ENCODE results near the gene RIT2.

RIT2 gene

DNA sequence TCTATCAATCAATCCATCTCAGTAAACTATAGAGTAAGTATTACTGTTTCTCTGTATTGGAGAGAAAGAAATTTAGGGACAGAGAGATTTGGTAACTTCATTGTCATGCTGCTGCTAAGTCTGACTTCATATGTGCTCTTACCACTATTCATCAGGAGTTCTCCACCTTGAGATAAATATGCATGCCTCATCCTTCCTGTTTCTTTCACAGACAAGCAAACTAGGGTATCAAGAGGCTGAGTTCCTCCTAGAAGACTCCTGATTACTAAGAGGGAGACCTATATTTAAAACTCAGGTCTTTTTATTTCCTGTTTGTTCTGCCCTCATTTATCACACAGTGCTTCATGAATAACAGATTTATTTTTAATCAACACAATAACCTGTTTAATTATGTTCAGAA lies 34.1 kb downstream of the RIT2 start:
- Histone ChIP-seq H3K27me3 (ENCODE audit: insufficient read depth, low read length) (no peaks in the 10 kb centered on the region), H4K20me1 (ENCODE audit: insufficient read depth, low read length) (no peaks in the 10 kb centered on the region), H3K9ac (ENCODE audit: low read length) (no peak overlapping the region), H3K9me2 (ENCODE audit: low read depth, low read length) (no peaks in the 10 kb centered on the region), H2AFZ (ENCODE audit: low read length) (no peak overlapping the region), H3K79me2 (ENCODE audit: insufficient read depth, low read length) (no peaks in the 10 kb centered on the region), H3K4me2 (ENCODE audit: low read length) (no peak overlapping the region), H3K4me3 (ENCODE audit: low read depth, low read length, poor library complexity, severe bottlenecking) (no peak overlapping the region), H3K4me1 (ENCODE audit: insufficient read depth, low read length, severe bottlenecking) (no peaks in the 10 kb centered on the region), H3K27ac (ENCODE audit: low read depth, low read length, poor library complexity, severe bottlenecking) (no peak overlapping the region), H3F3A (ENCODE audit: insufficient read depth, low read length) (no peaks in the 10 kb centered on the region), H3K9me3 (ENCODE audit: low read length) (no peaks in the 10 kb centered on the region), H3K36me3 (ENCODE audit: insufficient read depth, low read length) (no peaks in the 10 kb centered on the region)
- no peak for TF ChIP-seq EZH2 (IDR thresholded peaks at IDR 0.05; ENCODE audit: borderline replicate concordance, low read length)
- TF ChIP-seq, protein P1, sequence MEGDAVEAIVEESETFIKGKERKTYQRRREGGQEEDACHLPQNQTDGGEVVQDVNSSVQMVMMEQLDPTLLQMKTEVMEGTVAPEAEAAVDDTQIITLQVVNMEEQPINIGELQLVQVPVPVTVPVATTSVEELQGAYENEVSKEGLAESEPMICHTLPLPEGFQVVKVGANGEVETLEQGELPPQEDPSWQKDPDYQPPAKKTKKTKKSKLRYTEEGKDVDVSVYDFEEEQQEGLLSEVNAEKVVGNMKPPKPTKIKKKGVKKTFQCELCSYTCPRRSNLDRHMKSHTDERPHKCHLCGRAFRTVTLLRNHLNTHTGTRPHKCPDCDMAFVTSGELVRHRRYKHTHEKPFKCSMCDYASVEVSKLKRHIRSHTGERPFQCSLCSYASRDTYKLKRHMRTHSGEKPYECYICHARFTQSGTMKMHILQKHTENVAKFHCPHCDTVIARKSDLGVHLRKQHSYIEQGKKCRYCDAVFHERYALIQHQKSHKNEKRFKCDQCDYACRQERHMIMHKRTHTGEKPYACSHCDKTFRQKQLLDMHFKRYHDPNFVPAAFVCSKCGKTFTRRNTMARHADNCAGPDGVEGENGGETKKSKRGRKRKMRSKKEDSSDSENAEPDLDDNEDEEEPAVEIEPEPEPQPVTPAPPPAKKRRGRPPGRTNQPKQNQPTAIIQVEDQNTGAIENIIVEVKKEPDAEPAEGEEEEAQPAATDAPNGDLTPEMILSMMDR (IDR thresholded peaks at IDR 0.05; ENCODE audit: low read length) = no peak

DNA sequence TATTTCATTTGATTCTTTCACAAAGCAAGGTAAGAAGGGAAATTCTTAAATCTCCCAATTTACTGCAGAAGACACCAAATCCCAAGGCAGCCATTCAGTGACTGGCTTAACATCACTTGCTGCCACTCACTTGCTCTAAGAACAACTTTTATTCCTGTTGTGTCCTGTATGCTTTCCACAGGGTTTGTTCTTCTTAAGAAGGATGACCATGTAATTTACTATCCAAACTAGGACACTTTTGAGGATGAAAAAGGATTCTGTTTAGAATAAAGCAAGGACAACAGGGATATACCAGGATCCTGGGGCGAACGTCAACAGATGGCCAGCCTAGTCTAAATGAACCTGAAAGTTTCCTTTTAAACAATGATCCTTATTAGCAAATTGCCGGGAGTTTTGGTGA lies 34.8 kb downstream of the RIT2 start:
- no peaks in the 10 kb centered on the region for H3K9me3 ChIP-seq (ENCODE audit: low read length)
- TF ChIP-seq EZH2 (IDR thresholded peaks at IDR 0.05; ENCODE audit: borderline replicate concordance, low read length) = no peak
- TF ChIP-seq, protein P1 (IDR thresholded peaks at IDR 0.05; ENCODE audit: low read length) = no peak
- H3K4me1 ChIP-seq (ENCODE audit: insufficient read depth, low read length, severe bottlenecking) = no peaks in the 10 kb centered on the region
- H3F3A ChIP-seq (ENCODE audit: insufficient read depth, low read length) = no peaks in the 10 kb centered on the region
- H3K4me3 ChIP-seq (ENCODE audit: low read depth, low read length, poor library complexity, severe bottlenecking) = no peak overlapping the region
- H3K9ac ChIP-seq (ENCODE audit: low read length) = no peak overlapping the region
- no peak overlapping the region for H3K27ac ChIP-seq (ENCODE audit: low read depth, low read length, poor library complexity, severe bottlenecking)
- H3K27me3 ChIP-seq (ENCODE audit: insufficient read depth, low read length) = no peaks in the 10 kb centered on the region
- no peak overlapping the region for H2AFZ ChIP-seq (ENCODE audit: low read length)
- H3K36me3 ChIP-seq (ENCODE audit: insufficient read depth, low read length) = no peaks in the 10 kb centered on the region
- no peaks in the 10 kb centered on the region for H3K9me2 ChIP-seq (ENCODE audit: low read depth, low read length)
- no peaks in the 10 kb centered on the region for H3K79me2 ChIP-seq (ENCODE audit: insufficient read depth, low read length)
- no peaks in the 10 kb centered on the region for H4K20me1 ChIP-seq (ENCODE audit: insufficient read depth, low read length)
- no peak overlapping the region for H3K4me2 ChIP-seq (ENCODE audit: low read length)

DNA sequence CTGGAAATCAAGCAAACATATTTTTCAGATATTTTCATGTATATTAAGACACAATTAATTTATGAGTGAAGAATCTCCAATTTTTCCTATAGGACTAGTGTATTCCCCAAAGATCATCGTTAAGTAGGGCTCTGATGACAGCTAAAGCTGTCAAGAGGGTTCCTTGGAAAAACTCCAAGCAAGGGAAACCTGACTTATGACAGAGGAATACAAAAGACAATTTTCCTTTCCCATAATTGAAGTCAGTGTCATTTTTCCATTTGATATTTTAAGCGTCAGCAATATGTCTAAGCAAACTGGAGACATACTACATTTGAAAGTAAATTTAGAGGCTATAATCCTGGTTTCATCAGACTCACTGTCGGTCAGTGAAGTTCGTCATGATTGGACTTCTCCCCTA lies 36.1 kb downstream of the RIT2 start:
- no peak overlapping the region for H2AFZ ChIP-seq (ENCODE audit: low read length)
- H3K9me3 ChIP-seq (ENCODE audit: low read length) = no peaks in the 10 kb centered on the region
- TF ChIP-seq EZH2 (IDR thresholded peaks at IDR 0.05; ENCODE audit: borderline replicate concordance, low read length) = no peak
- TF ChIP-seq, protein P1 (IDR thresholded peaks at IDR 0.05; ENCODE audit: low read length) = no peak
- H4K20me1 ChIP-seq (ENCODE audit: insufficient read depth, low read length) = no peaks in the 10 kb centered on the region
- no peaks in the 10 kb centered on the region for H3K9me2 ChIP-seq (ENCODE audit: low read depth, low read length)
- H3K27ac ChIP-seq (ENCODE audit: low read depth, low read length, poor library complexity, severe bottlenecking) = no peak overlapping the region
- no peak overlapping the region for H3K9ac ChIP-seq (ENCODE audit: low read length)
- no peaks in the 10 kb centered on the region for H3F3A ChIP-seq (ENCODE audit: insufficient read depth, low read length)
- H3K27me3 ChIP-seq (ENCODE audit: insufficient read depth, low read length) = no peaks in the 10 kb centered on the region
- no peak overlapping the region for H3K4me3 ChIP-seq (ENCODE audit: low read depth, low read length, poor library complexity, severe bottlenecking)
- no peaks in the 10 kb centered on the region for H3K4me1 ChIP-seq (ENCODE audit: insufficient read depth, low read length, severe bottlenecking)
- no peak overlapping the region for H3K4me2 ChIP-seq (ENCODE audit: low read length)
- H3K36me3 ChIP-seq (ENCODE audit: insufficient read depth, low read length) = no peaks in the 10 kb centered on the region
- H3K79me2 ChIP-seq (ENCODE audit: insufficient read depth, low read length) = no peaks in the 10 kb centered on the region

Measured in OCI-LY1 (cell line).